HepG2 (cell line): Measurements from ENCODE around the gene TMTC2.

Source experiments
- CREB1 ChIP-seq, 2 experiments: fragments of 450-650 bp in 1 of 2; IDR thresholded peaks; 2 replicates each; pipeline ENCODE4 v1.6.1; 2016 to 2017; ENCODE audit warnings: control low read depth in 1 of 2, mild to moderate bottlenecking in 1 of 2, missing compliant biosample characterization in 1 of 2, missing genetic modification characterization in 1 of 2
- CTCF ChIP-seq: sonication (generic); formaldehyde crosslinking; IDR thresholded peaks from 2 replicates; pipeline ENCODE4 v1.5.0; 2020; ENCODE audit warnings: mild to moderate bottlenecking, missing genetic modification reagents, moderate library complexity
- EZH2 ChIP-seq: conservative IDR thresholded peaks from 2 replicates; pipeline ENCODE4 v1.6.1; 2012; ENCODE audit warnings: mild to moderate bottlenecking, low read depth, low read length, moderate library complexity
- FOXP1 ChIP-seq, 2 experiments: fragments of 450-650 bp in 1 of 2; IDR thresholded peaks; 2 replicates each; pipeline ENCODE4 v1.6.1; 2017 to 2018; ENCODE audit warnings: antibody characterized with exemption in 1 of 2
- POLR2AphosphoS5 ChIP-seq: IDR thresholded peaks from 2 replicates; pipeline ENCODE4 v1.6.1; 2012; ENCODE audit warnings: low read depth, low read length
- TCF12 ChIP-seq, 2 experiments: fragments of 450-650 bp in 1 of 2; sonication (generic) in 1 of 2; formaldehyde crosslinking in 1 of 2; IDR thresholded peaks; 2 replicates each; pipeline versions ENCODE4 v1.6.1 to v1.8.0; 2017 to 2022; ENCODE audit warnings: antibody characterized with exemption in 1 of 2, mild to moderate bottlenecking in 1 of 2, missing genetic modification reagents in 1 of 2, moderate library complexity in 1 of 2
- UBTF ChIP-seq: sonication (generic); formaldehyde crosslinking; IDR thresholded peaks from 2 replicates; pipeline ENCODE4 v1.4.0; 2020; ENCODE audit warnings: mild to moderate bottlenecking, missing genetic modification reagents
- ZNF510 ChIP-seq: sonication (generic); formaldehyde crosslinking; IDR thresholded peaks from 2 replicates; pipeline ENCODE4 v1.4.0; 2020; ENCODE audit warnings: low read depth, mild to moderate bottlenecking, missing genetic modification reagents

GRCh38 chr12:82686168-82687020, at the start of gene TMTC2:
- TF ChIP-seq POLR2AphosphoS5 (no peak), UBTF (no peak), CTCF (CRISPR knock-in tag) (no peak), ZNF510 (no peak), CREB1 (IDR thresholded peaks at IDR 0.05) (no peak), CREB1 (CRISPR knock-in tag; IDR thresholded peaks at IDR 0.05) (no peak), EZH2 (no peak), FOXP1 (IDR thresholded peaks at IDR 0.05) (no peak), FOXP1 (CRISPR knock-in tag; IDR thresholded peaks at IDR 0.05) (no peak), TCF12 (IDR thresholded peaks at IDR 0.05) (no peak), TCF12 (CRISPR knock-in tag; IDR thresholded peaks at IDR 0.05) (no peak)
